GM12864 (cell line): Measurements from ENCODE around the gene MYL6B.

ENCODE experiments used
- DNase-seq: peaks from one replicate; pipeline ENCODE4 v3.0.0-alpha.2; 2011; ENCODE audit warnings: low read depth
- H3K4me3 ChIP-seq: 2 replicates; pipeline ENCODE4 v1.5.1; 2011; ENCODE audit warnings: mild to moderate bottlenecking, low read depth, low read length, control low read depth
- CTCF ChIP-seq: IDR thresholded peaks from 2 replicates; pipeline ENCODE4 v1.5.1; 2011; ENCODE audit warnings: low read depth, mild to moderate bottlenecking, moderate library complexity, low read length, control low read depth, inconsistent platforms; ENCODE audit errors: missing control alignments

MYL6B gene

DNA sequence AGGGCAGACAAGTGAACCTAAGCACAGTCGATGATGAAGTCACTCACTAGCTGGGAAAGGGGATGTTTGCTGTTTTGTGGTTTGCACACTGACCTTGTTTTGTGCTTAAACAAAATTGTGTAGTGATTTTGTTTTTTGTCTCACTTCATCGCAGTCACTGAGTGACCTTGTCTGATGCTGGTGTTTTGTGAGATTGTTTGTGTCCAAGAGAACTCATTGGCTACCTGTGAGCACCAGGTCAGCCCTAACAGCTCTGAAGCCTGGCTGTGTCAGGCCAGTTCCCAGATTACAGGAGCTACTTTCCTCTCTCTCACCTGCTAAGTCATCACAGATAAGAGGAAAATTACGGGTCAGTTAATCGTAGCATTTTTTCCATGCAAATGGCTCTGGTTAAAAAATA is 28.3 kb upstream of the MYL6B start:
- no peak overlapping the region for H3K4me3 ChIP-seq
- DNase-seq: no peak
- no peak for TF ChIP-seq CTCF

DNA sequence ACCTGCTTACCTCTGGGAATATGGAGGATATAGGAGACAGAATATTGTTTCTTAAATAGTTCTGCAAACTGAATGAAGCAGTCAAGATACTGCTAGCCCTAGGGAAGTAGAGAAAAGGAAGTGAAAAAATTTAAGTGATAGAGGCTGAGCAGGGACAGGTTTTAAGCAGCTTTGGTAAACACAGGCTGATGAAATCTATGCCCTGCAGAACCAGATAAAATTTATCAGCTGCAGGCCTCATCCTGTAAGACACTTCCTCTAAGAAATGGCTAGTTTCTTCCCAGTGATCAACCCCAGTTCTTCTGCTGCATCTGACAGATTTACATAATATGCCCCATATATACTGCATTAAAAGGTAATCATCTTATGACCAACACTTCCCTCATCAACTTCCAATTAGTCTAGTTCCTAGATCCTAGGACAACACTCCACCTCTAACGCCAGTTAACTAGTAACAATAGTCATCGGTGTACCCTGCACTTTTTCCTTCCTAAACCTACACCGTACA is 25.6 kb upstream of the MYL6B start:
- DNase-seq: no peak
- no peak for TF ChIP-seq CTCF
- peak overlapping the region; percentile 44; the same call in 1 of the 2 replicates for H3K4me3 ChIP-seq

DNA sequence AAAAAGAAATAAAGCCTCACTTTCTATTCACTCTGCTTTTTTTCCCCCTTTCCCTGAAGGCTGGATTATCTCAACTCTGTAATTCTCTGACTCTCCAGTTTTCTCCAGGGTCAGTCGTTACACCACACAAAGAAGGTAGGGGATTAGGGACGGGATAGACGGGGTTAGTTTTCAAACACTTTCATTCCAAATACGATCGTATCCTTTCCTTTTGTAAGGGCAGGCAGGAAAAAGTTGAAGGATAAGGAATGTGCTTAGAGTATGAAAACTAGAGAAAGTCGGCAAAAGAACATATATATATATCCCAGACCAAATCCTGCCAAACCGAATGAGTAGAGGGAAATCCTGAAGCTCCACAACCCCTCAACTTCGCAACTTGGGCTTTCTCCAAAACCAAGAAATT is 24.9 kb upstream of the MYL6B start:
- no peak for TF ChIP-seq CTCF
- no peak for DNase-seq
- peak overlapping the region; percentile 44 for H3K4me3 ChIP-seq

- TF ChIP-seq CTCF: no peak
- peak; percentile 99 for DNase-seq
- H3K4me3 ChIP-seq: peak within 1 kb of the TSS; percentile 88
Measured at GRCh38 chr12:56127888-56128669, 24.3 kb upstream of the MYL6B start, which contains the start of gene ESYT1. Gene ESYT1, plus strand, starts transcription at chr12:56128267. Its CDS starts 53 bp downstream, at chr12:56128320.

GRCh38 chr12:56128670-56129205 is 23.6 kb upstream of the MYL6B start:
- TF ChIP-seq CTCF: no peak
- peak overlapping the region; percentile 88 for H3K4me3 ChIP-seq
- DNase-seq: no peak

GRCh38 chr12:56129206-56129941 is 23.0 kb upstream of the MYL6B start:
- no peak for DNase-seq
- H3K4me3 ChIP-seq: peak overlapping the region; percentile 88
- TF ChIP-seq CTCF: no peak
